Fibroblast of villous mesenchyme (primary cell): ENCODE measurements around the gene SETD3. TPM values are rescaled to one million over a fixed set of nuclear protein-coding genes. Genes with fewer than 3 reads are reported as not detected.
A peak's percentile ranks its signal among the peaks of the same experiment; 100 is the strongest.

Source experiments
- DNase-seq: peaks from one replicate; pipeline ENCODE4 v3.0.0-alpha.2; 2010; ENCODE audit warnings: low read depth
- H3K4me3 ChIP-seq: 2 replicates; pipeline ENCODE4 v1.5.1; 2011; ENCODE audit warnings: low read depth, mild to moderate bottlenecking, low read length
- total RNA-seq: library from RNA; depleted of rRNA; stranded (reverse); fragments of >200 nt; gene quantifications from 2 replicates; pipeline ENCODE4 v1.2.3, GENCODE V29; 2012
- TF ChIP-seq, protein P1 (sequence below): IDR thresholded peaks from 2 replicates; pipeline ENCODE4 v1.5.1; 2012; ENCODE audit warnings: low read depth, mild to moderate bottlenecking, low read length; ENCODE audit not compliant: insufficient read depth

SETD3 gene
- total RNA-seq, 1 donor, result 57.0 TPM

- DNase-seq, result no peak
- TF ChIP-seq, protein P1, sequence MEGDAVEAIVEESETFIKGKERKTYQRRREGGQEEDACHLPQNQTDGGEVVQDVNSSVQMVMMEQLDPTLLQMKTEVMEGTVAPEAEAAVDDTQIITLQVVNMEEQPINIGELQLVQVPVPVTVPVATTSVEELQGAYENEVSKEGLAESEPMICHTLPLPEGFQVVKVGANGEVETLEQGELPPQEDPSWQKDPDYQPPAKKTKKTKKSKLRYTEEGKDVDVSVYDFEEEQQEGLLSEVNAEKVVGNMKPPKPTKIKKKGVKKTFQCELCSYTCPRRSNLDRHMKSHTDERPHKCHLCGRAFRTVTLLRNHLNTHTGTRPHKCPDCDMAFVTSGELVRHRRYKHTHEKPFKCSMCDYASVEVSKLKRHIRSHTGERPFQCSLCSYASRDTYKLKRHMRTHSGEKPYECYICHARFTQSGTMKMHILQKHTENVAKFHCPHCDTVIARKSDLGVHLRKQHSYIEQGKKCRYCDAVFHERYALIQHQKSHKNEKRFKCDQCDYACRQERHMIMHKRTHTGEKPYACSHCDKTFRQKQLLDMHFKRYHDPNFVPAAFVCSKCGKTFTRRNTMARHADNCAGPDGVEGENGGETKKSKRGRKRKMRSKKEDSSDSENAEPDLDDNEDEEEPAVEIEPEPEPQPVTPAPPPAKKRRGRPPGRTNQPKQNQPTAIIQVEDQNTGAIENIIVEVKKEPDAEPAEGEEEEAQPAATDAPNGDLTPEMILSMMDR, result no peak
These were observed 29.4 kb downstream of the SETD3 start for GRCh38 chr14:99451234-99451633.

DNA sequence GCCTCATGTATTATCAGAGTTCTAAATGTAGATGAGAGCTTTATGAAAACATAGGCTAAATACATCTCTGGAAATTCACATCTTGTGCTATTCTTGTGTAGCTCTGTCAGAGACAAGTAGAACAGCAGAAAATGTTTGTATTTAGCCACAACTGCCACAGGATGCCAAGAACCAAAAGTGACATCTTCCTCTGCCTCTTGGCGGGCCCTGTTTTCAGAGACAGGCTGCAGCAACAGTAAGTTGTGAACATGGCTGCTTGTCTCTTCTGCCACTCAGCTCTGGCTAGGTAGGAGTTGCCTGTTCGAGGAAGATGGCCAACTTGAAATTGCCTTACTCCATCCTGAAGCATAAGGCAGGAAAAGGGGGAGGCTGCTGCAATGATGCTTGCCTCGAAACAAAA lies 30.4 kb downstream of the SETD3 start:
- TF ChIP-seq, protein P1, result no peak
- no peak overlapping the region for H3K4me3 ChIP-seq
- DNase-seq, result no peak

More at GRCh38 chr14:99451234-99451633, 29.4 kb downstream of the SETD3 start:
- H3K4me3 ChIP-seq, result no peak overlapping the region

- TF ChIP-seq, protein P1, result no peak
- DNase-seq, result no peak
- no peak overlapping the region for H3K4me3 ChIP-seq
These were observed 32.9 kb downstream of the SETD3 start for GRCh38 chr14:99447739-99448138.

DNA sequence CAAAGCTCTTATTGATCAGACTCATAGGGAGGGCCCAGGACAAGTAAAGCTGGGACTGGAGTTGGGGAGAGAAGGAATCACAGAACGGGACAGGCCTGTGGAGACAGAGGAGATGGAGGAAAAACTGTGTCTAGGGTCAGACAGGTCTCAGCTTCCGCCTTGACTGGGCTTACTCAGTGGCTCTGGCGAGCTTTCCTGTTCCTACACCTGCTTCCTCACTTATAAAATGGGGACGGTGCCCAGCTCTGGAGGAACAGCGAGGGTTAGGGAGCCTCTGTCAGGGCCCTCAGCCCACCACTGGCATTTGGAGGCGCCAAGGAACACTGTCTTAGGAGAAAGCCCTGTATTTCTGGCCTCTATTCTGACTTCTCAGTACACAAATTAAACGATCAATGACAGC lies 34.7 kb downstream of the SETD3 start:
- no peak for DNase-seq
- no peak overlapping the region for H3K4me3 ChIP-seq
- TF ChIP-seq, protein P1, result no peak

- H3K4me3 ChIP-seq, result no peak overlapping the region
- TF ChIP-seq, protein P1, result no peak
- DNase-seq, result no peak
These were observed 38.7 kb downstream of the SETD3 start for GRCh38 chr14:99441918-99442317.

GRCh38 chr14:99441157-99441870 lies 39.3 kb downstream of the SETD3 start:
- TF ChIP-seq, protein P1, result peak; percentile 51
- DNase-seq, result peak; percentile 42
- no peak overlapping the region for H3K4me3 ChIP-seq

GRCh38 chr14:99440278-99440677 lies 40.4 kb downstream of the SETD3 start:
- no peak overlapping the region for H3K4me3 ChIP-seq
- DNase-seq, result no peak
- TF ChIP-seq, protein P1, result no peak
